HuH-7.5 (cell line): ENCODE data around the gene FGF1.
A peak's percentile ranks its signal among the peaks of the same experiment; 100 is the strongest.

Source experiments
- DNase-seq: peaks from one replicate; pipeline ENCODE4 v3.0.0; 2011; ENCODE audit warnings: low spot score

The FGF1 gene

GRCh38 chr5:142576303-142576702 is 109.6 kb downstream of the FGF1 start:
- no peak for DNase-seq

- no peak for DNase-seq
Measured at GRCh38 chr5:142572006-142572405, 113.9 kb downstream of the FGF1 start.

GRCh38 chr5:142571371-142571770 is 114.5 kb downstream of the FGF1 start:
- DNase-seq: no peak

GRCh38 chr5:142569905-142570304 is 116.0 kb downstream of the FGF1 start:
- no peak for DNase-seq

DNA sequence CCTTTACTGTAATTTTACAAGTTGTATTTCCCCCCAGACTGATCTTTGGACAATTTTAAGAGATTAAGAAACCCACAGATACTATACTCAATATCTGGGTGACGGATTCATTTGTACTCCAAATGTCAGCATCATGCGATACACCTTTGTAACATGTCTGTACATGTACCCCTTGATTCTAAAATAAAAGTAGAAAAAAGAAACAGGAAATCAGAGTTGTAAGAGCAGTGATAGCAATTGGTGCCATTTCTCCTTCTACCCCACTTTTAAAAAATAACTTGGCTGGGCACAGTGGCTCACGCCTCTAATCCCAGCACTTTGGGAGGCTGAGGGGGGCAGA is 116.9 kb downstream of the FGF1 start:
- DNase-seq: no peak

DNA sequence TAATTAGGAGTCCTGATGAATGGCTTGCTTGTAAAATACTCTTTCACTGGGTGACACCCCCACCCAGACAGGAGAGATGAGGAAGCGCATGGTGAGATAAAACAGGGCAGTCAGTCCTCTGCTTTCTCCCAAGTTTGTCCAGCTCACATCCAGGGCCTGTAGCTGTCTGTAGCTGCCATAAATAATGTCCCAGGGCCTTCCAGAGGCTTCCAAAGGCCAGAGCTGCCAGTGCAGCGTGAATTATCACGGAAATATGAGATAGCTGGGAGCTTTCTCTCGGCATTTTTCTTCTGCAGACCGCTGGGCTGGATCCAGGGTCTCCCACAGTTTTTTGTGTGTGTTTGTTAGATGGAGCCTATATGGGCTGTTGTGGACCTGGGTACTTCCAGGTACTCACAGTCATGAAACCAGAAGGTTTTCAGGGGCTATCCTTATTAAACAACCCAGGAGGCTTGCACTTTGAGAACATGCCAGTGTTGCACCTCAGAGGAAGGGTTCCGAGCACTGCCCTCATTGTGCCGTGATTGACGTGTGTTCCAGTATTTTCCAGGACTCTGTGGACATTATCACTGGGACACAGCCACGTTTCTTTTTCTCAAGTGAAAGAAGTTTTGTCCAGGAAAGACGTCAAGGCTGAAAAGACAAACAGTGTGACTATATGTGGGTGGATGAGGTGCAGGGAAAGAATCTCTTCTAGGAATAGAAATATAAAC is 117.5 kb downstream of the FGF1 start:
- DNase-seq: no peak

DNA sequence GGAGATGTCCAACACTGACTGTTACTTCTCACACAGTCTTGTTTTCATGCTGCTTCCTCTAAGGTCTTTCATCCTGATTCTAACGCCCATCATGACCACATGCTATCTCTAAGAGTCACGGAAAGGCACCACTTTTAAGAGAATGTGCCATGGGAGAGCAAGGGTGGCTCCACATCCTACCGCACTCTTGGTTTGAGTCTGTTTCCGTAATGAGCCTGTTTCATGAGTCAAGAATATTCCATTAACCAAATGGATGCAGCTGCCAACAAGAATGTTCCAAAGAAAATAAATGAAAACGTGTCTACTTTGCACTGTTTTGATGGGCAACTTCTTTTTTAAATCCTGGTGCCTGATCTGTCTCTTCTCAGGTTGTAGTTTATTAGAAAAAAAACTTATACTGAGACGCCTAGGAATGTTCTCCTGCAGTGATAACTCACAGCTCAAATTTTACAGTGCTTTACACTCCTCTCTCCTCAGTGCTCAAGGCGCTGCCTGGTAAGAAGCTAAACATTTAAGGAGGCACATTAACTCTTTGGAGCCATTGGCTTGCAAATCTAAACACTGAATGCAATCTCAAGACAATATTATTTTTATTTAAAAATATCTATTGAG is 124.3 kb downstream of the FGF1 start:
- no peak for DNase-seq

DNA sequence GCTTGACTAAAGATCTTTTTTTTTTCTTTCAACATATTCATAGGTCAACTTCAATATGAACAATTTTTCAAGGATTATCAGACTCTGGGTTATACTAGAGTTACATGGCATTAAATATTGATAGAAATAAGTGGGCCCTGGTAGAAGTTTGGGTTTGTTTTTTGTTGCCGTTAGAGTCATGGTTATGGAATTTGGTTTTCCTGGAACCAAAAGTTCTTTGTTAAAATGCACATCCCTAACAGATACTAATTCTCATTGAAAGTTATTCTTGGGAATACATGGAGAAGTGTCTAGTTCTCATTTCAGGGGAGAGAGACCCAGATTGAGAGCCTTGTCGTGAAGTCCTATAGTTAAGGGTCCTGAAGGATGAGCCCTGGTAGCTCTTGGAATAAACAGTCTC is 124.9 kb downstream of the FGF1 start:
- no peak for DNase-seq

- DNase-seq: no peak
Measured at GRCh38 chr5:142552107-142552506, 133.8 kb downstream of the FGF1 start.

DNA sequence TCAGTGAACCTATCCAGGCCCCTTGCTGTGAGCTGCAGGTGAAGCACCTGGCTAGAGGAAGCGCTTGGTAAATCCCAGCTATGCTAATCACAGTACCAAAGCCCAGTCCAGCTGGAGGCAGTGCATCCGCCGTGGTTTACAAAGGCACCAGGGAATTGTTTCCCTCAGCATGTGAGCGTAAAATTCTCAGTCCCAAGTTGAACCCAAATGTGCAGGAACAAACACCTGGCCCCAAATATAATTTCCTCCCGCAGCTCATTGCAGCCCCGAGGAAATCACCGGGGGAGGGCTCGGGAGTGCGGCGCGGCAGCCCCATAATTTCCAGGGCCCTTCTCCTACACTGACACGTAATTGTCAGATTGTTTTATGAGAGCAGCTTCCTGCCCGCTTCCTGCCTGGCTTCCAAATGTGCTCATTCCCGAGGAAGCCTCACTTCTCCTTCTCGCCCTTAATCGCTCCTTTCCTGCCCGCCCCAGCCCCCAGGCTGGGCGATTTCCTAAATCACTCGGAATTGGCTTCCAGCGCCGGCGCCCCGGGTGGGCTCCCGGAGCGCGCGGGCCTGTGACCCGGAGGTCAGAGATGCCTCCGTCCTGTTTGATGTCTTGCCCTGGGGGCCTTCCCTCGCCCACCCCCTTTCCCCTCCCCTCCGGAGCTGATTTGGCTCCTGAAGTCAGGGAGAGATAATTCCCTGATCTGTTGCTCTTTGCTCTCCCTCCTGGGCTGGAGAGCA is 134.4 kb downstream of the FGF1 start:
- DNase-seq: no peak

DNA sequence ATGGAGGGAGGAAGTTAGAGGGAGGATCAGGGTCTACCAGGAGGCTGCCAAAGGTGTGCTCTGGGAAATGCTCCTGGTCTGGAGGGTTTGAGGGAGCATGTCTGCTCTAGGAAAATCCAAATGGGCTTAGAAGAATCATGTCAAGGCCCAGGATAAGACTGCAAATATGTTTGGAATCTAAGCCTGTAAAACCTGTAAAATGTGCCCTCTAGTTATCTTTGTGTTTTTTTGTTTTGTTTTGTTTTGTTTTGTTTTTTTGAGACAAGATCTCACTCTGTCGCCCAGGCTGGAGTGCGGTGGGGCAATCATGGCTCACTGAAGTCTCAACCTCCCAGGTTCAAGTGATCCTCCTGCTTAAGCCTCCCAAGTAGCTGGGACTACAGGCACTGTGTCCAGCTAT is 135.4 kb downstream of the FGF1 start:
- DNase-seq: no peak

DNA sequence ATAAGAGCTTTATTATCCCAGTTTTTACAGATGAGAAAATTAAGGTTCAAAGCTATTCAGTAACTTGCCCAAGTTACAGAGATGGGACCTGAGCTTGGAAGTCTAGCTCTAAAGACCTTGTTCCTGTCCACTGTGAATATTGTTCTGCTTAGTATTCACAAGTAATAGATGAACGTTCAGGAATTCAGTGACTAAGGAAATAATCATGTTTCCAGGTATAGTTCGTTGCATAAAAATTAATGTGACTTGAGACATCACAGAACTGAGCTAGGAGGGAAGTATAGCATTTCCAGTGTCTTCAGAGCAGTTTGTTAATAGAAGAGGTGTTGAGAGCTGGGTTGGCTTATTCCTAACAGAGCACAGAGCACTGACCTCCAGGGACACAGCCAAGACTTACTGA is 136.1 kb downstream of the FGF1 start:
- no peak for DNase-seq

DNA sequence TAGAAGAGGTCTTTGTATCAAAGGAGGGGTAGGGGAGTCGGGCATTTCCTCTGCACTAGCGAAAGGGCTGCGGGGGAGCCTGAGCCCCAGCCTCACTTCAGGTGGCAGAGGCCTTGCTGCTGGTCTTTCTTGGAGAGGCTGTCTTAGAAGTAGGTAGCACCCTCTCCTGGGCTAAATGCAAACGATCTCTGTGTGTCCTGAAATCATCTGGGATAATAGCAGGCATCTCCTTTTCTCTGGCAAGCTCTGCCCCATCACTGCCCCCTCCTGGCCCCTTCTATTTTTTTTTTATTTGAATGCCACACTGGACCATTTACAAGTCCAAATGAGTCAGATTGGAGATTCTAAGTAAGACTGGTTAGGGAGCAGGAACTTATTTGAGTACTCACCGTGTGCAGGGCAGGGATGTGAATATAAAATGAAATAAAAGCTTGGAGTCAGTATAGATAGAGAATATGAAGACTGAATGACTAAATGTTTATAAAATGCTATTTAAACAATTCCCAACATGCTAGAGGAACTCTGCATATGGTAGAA is 137.1 kb downstream of the FGF1 start:
- peak; percentile 78 for DNase-seq

DNA sequence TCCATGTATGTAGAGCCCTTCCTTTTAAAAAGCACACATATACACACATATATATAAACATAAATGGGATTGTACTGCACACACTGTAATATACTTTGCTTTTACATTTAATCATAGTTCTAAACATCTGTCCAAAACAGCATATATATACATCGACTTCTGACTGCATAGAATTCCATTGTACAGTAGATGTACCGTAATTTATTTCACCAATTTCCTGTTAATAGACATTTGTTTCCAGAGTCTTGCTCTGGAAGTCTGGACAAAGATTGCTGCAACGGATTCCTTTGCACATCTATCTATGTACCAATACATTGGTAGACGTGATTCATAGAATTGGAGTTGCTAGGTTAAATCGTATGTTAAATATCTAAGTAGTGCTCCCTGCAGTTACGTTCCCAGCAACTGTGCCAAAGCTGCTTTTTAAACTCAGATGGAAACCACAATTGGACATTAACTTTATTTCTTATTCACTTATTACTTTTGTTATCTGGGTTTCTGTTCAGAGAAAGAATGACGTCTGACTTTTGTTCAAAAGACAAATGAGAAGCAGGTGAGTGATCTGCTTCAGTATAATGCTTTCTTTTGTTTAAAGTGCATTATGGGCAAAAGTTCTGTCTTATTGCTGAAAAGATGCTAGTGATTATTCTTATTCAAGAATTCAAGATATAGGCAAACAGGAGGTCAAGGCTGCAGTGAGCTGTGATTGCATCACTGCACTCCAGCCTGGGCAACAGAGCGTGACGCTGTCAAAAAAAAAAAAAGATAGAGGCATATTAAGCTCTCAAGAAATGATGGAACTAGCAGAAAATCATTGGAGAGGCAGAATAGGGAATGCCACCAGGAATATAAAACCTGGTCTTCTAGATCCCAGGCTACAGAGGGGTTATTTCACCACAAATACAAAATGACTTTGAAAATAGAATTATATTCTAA is 138.2 kb downstream of the FGF1 start:
- no peak for DNase-seq

DNA sequence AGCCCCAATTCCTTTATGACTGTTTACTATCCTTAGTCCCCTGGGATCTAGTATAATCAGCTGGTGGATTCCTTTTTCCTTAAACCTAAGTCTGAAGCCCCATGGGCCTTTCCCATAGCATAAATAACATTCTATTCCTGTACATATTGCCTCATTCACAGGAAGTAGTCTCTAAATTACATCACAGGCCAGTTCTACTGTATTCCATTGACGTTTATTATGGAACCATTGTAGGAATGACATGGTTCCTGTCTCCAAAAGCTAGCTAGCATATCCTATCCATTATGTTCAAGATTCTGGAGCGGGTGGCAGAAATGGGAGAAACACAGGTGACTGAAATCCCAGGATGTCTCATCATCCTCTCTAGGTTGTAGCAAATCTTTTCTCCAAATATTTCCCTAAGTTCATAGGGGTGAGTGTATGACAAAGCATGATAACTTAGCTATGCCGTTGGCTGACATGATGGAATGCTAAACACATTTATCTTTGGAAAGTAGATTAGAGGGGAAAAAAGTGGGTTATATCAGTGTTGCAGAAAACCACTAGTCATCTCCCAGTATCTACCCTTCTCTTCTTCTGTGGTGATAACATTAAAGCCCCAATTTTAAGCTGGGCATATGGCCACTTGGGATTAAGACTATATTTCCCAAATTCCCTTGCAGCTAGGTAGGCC is 140.1 kb downstream of the FGF1 start:
- DNase-seq: no peak

DNA sequence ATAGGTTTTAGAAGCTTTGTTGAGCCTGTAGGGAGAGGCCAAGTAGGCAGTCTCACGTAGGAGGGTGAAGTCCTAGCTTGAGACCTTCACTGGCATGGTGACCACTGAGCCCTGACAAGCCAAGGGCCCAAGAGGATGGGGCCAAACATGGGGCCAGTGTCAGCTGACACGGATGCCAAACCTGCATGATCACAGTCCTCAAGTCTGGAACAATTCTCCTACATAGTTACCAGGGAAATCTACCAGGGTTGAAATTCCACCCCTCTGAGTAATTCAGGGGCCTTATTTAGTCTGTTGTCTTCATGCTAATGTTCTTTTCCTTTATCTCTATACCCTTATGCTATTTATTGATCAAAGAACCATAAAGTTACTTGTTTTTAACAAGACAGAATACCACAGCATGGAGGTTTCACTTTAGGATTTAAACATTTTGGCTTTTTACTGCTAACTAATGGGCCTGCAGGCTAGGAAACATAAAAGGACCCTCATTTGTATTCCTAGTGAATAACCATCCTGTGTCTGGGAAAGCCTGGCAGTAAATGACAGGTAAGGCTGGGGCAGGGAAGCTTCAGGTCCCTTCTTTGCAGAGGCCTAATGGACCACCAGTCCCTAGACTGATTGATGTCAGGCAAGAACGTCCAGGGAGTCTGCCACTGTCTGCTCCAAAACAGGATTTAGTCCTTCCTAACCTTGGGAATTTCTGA is 140.8 kb downstream of the FGF1 start:
- no peak for DNase-seq

DNA sequence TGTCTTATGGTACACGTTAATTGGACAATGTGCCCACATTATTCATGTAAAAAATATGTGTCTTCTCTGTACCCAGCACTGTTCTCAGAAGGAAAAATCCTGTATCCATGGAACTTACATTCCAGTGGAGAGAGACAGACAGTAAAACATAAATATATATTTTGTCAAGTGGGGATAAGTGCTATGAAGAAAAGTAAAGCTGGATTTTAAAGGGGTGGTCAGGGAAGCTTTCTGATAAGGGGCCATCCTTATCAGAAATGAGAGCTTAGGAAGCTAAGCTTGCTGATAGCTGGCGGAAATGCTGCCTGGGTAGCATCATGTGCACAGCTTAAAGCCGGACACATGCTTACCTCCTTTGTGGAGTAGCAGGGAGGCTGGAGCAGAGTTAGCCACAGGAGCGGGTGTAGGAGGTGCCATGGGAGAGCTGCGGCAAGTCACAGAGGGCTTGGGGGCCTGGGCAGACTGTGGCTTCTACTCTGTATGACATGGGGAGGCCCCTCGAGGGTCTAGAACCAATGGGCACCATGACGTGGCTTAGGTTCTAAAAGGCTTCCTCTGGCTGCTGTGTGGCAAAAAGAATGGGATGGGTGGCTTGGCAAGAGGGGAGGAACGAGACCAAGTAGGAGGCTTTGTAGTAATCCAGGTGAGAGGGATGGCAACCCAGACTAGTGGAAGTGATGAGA is 141.7 kb downstream of the FGF1 start:
- DNase-seq: no peak

DNA sequence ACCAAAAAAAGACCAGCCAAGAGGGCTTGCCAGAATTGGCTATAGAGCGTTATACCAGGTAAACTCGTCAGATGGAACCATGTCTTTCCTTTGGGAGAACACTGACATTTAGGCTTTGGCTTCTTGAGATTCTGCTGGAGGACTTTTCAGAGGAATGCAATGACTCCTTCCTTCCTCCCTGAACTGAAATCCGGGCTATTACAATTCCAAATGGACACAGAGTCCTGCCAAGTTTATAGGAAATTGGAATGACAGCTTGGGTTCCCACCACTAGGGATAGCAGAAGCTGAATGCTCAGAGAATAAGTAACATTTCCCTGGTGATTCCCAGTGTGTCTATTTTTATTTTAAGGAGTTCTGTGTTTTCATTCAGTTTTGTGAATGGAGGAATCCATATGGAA is 143.0 kb downstream of the FGF1 start:
- no peak for DNase-seq
